ENCODE results near the gene KCNA10.

KCNA10 gene

DNA sequence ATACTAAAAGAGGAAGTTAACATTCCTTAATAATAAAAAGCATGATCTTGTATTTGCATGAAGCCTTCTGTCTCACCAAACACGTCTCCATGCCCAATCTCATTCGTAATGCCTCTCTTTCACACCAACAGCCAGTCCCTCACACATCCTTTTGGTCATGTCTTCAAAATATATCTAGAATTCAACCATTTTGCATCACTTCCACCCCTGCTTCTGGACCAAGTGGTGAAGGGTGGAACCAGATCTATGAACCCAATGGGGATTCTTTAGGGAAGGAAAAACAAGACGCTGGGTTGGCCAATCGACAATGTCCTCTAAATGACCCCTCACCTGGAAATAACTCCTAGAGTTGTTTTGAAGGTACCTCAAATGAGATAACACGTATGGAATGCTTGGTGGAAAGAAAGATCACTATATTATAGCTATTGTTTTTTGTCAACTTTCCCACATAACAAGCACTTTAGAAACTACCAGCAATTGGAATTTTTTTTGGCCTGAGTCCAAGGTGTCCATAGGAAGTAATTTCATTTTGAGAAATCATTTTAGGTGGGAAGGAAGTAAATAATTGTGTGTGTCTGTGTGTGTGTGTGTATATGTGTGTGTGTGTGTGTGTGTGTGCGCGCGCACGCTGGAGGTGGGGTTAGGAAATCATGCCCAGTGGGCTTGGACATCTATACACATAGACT, at the start of gene KCNA10:
Gene KCNA10 (minus strand): TSS at position 51 of the 686 bp plus-strand sequence. CDS start 388 bp downstream, outside the sequence.
- Mint-ChIP-seq H3K36me3 (ENCODE audit: low read depth) (no peaks in the 10 kb centered on the region), H3K27ac (no peak within 1 kb of the TSS), H3K9me3 (no peaks in the 10 kb centered on the region), H3K27me3 (ENCODE audit: low read depth) (peaks cover 52% of the 10 kb centered on the region), H3K4me3 (no peak within 1 kb of the TSS), H3K4me1 (no peaks in the 10 kb centered on the region)
- TF ChIP-seq, protein P1, sequence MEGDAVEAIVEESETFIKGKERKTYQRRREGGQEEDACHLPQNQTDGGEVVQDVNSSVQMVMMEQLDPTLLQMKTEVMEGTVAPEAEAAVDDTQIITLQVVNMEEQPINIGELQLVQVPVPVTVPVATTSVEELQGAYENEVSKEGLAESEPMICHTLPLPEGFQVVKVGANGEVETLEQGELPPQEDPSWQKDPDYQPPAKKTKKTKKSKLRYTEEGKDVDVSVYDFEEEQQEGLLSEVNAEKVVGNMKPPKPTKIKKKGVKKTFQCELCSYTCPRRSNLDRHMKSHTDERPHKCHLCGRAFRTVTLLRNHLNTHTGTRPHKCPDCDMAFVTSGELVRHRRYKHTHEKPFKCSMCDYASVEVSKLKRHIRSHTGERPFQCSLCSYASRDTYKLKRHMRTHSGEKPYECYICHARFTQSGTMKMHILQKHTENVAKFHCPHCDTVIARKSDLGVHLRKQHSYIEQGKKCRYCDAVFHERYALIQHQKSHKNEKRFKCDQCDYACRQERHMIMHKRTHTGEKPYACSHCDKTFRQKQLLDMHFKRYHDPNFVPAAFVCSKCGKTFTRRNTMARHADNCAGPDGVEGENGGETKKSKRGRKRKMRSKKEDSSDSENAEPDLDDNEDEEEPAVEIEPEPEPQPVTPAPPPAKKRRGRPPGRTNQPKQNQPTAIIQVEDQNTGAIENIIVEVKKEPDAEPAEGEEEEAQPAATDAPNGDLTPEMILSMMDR (IDR thresholded peaks at IDR 0.05; ENCODE audit: unreplicated experiment in 3 of 3) = no peak

DNA sequence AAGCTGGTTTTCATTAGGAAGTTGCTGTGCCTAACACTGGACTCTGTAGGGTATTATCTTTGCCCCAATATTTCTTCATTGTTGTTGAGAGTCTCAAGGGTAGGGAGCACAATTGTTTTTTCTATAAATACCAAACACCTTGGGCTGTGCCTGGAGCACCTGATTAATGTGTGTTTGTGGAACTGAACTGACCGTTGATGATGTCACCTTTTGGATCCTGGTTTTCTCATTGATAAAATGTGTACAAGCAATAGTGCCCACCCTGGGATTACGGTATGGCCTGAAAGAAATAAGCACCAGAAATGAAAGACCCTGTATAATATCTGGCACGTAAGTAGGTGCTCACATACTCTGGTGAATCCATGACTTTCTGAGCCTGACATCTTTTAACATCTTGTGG, 47.9 kb upstream of the KCNA10 start:
- no peaks in the 10 kb centered on the region for H3K4me1 Mint-ChIP-seq
- H3K36me3 Mint-ChIP-seq (ENCODE audit: low read depth) = no peaks in the 10 kb centered on the region
- TF ChIP-seq, protein P1 (IDR thresholded peaks at IDR 0.05; ENCODE audit: unreplicated experiment in 3 of 3) = no peak
- H3K9me3 Mint-ChIP-seq = no peaks in the 10 kb centered on the region
- peaks cover 51% of the 10 kb centered on the region for H3K27me3 Mint-ChIP-seq (ENCODE audit: low read depth)
- H3K27ac Mint-ChIP-seq = no peak overlapping the region
- H3K4me3 Mint-ChIP-seq = no peak overlapping the region

DNA sequence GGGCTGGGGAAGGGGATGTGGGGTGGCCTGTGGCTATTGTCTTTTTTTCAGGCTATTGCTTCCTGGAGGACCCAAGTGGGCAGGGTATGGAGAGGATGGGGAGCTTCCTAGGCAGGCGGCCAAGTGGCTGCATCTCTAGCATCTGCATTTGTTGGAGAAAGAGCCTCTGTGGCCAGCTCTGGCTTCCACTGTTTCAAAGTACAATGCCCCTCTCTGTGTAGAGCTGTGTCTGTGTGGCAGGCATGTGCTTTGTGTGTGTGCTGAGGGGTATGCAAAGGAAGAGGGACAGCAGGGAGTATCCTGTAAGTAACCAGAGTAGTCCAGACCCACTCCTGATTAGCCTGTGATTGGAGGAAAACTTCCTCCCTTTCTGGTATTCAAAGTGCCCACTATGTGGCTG, 46.6 kb upstream of the KCNA10 start:
- Mint-ChIP-seq H3K27me3 (ENCODE audit: low read depth) (peaks cover 49% of the 10 kb centered on the region), H3K9me3 (no peaks in the 10 kb centered on the region), H3K36me3 (ENCODE audit: low read depth) (no peaks in the 10 kb centered on the region), H3K4me3 (no peak overlapping the region), H3K27ac (no peak overlapping the region), H3K4me1 (no peaks in the 10 kb centered on the region)
- TF ChIP-seq, protein P1 (IDR thresholded peaks at IDR 0.05; ENCODE audit: unreplicated experiment in 3 of 3) = no peak

DNA sequence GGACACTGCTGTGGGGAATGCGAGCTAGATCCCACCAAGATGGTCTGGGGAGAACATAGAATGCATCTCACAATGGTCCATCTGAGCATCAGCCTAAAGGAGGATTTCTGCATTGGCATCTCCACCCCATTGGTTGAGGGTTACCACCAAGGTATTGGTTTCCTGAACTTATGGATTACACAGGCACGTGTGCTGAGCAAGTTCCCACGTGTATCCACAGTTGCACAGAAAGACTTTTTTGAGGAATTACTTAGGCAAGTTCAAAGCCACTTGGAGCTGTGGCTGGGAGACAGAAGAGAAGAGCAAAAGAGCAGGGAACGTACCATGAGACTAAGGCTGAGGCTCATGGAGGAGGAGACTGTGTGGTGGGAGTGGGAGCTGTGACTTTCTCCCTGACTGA, 44.1 kb upstream of the KCNA10 start:
- no peaks in the 10 kb centered on the region for H3K36me3 Mint-ChIP-seq (ENCODE audit: low read depth)
- peaks cover 58% of the 10 kb centered on the region for H3K27me3 Mint-ChIP-seq (ENCODE audit: low read depth)
- H3K4me1 Mint-ChIP-seq = no peaks in the 10 kb centered on the region
- no peak overlapping the region for H3K4me3 Mint-ChIP-seq
- H3K9me3 Mint-ChIP-seq = no peaks in the 10 kb centered on the region
- no peak overlapping the region for H3K27ac Mint-ChIP-seq
- TF ChIP-seq, protein P1 (IDR thresholded peaks at IDR 0.05; ENCODE audit: unreplicated experiment in 3 of 3) = no peak

DNA sequence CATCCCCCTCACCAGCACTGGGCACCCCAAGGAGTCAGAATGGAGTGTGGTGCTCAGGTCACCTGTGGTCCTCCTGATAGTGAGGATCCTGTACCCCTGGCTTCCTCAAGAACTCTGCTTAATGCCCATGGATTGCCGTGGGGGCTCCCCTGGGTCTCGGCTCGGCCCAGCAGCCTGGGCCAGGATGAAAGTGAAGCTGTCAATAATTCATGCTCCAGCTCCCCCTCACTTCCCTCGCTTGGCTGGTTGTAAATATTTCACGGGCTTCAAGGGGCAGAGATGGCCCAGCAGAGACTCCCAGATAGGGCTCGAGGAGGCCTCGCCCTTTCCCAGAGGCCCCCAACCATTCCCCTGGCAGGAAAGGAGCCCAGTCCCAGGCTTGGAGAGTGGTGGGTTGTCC, 42.6 kb upstream of the KCNA10 start:
- Mint-ChIP-seq H3K4me3 (no peak overlapping the region), H3K4me1 (no peaks in the 10 kb centered on the region), H3K27ac (no peak overlapping the region), H3K27me3 (ENCODE audit: low read depth) (peaks cover 62% of the 10 kb centered on the region), H3K36me3 (ENCODE audit: low read depth) (no peaks in the 10 kb centered on the region), H3K9me3 (no peaks in the 10 kb centered on the region)
- TF ChIP-seq, protein P1 (IDR thresholded peaks at IDR 0.05; ENCODE audit: unreplicated experiment in 3 of 3) = no peak

DNA sequence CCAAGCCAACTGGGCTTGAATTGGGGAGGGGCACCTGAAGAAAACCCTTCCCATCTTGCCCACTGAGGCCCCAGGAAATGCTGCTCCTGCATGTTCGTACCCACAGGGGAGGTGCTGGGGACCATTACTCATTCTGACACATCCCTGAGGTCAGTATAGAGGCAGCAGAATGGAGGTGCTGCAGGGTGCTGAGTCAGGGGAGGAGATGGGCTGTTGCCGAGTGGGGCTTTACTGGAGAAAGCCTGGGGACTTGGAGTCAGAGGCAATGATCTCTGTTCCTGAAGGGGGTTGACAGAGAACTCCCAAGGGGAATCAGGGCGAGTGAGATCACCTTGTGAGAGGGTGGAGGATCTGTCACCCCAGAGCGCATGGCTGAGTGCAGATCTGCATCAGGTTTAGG, 40.2 kb upstream of the KCNA10 start:
- H3K4me3 Mint-ChIP-seq = no peak overlapping the region
- H3K4me1 Mint-ChIP-seq = no peaks in the 10 kb centered on the region
- no peak overlapping the region for H3K27ac Mint-ChIP-seq
- TF ChIP-seq, protein P1 (IDR thresholded peaks at IDR 0.05; ENCODE audit: unreplicated experiment in 3 of 3) = no peak
- peaks cover 65% of the 10 kb centered on the region for H3K27me3 Mint-ChIP-seq (ENCODE audit: low read depth)
- H3K9me3 Mint-ChIP-seq = no peaks in the 10 kb centered on the region
- no peaks in the 10 kb centered on the region for H3K36me3 Mint-ChIP-seq (ENCODE audit: low read depth)

Measured in nephron (organoid).